Mesendoderm (in vitro differentiated cells): ENCODE measurements around the gene M6PR.

ENCODE experiments used
- DNase-seq: peaks from one replicate; pipeline ENCODE4 v3.0.0; 2013
- H2AK5ac ChIP-seq: 2 replicates; pipeline ENCODE4 v1.6.1; 2013; ENCODE audit warnings: low read length, inconsistent platforms
- H2BK120ac ChIP-seq: 2 replicates; pipeline ENCODE4 v1.6.1; 2013; ENCODE audit warnings: low read depth, mild to moderate bottlenecking, low read length, moderate library complexity, mixed read lengths
- H2BK15ac ChIP-seq: replicated peaks from 2 replicates; pipeline ENCODE4 v1.6.1; 2013; ENCODE audit warnings: low read depth, mild to moderate bottlenecking, moderate library complexity
- H2BK5ac ChIP-seq: 2 replicates; pipeline ENCODE4 v1.6.1; 2013; ENCODE audit warnings: low read length, inconsistent platforms
- H3K18ac ChIP-seq: 2 replicates; pipeline ENCODE4 v1.6.1; 2013; ENCODE audit warnings: mild to moderate bottlenecking, low read length, mixed read lengths
- H3K23ac ChIP-seq: one replicate; pipeline ENCODE4 v1.6.1; 2013; ENCODE audit warnings: low read length
- H3K27ac ChIP-seq: 2 replicates; pipeline ENCODE4 v1.5.1; 2013; ENCODE audit warnings: low read depth, mild to moderate bottlenecking, inconsistent platforms, low read length, moderate library complexity
- H3K27me3 ChIP-seq: 2 replicates; pipeline ENCODE4 v1.6.1; 2013; ENCODE audit warnings: low read length, control low read depth, mild to moderate bottlenecking, inconsistent platforms; ENCODE audit not compliant: insufficient read depth, poor library complexity
- H3K36me3 ChIP-seq: 2 replicates; pipeline ENCODE4 v1.6.1; 2013; ENCODE audit warnings: low read length, inconsistent platforms; ENCODE audit not compliant: control insufficient read depth, insufficient read depth
- H3K4ac ChIP-seq: one replicate; pipeline ENCODE4 v1.6.1; 2013; ENCODE audit warnings: low read depth, mild to moderate bottlenecking, low read length, moderate library complexity
- H3K4me1 ChIP-seq: 2 replicates; pipeline ENCODE4 v1.6.1; 2013; ENCODE audit warnings: low read depth, low read length, inconsistent platforms; ENCODE audit not compliant: control insufficient read depth
- H3K4me2 ChIP-seq: 2 replicates; pipeline ENCODE4 v1.6.1; 2013; ENCODE audit warnings: low read length
- H3K4me3 ChIP-seq: 2 replicates; pipeline ENCODE4 v1.5.1; 2013; ENCODE audit warnings: mild to moderate bottlenecking, low read length
- H3K56ac ChIP-seq: one replicate; pipeline ENCODE4 v1.6.1; 2013; ENCODE audit warnings: low read length
- H3K79me1 ChIP-seq: 2 replicates; pipeline ENCODE4 v1.6.1; 2013; ENCODE audit warnings: low read length, inconsistent platforms
- H3K79me2 ChIP-seq: 2 replicates; pipeline ENCODE4 v1.6.1; 2013; ENCODE audit warnings: mild to moderate bottlenecking, low read length; ENCODE audit not compliant: control insufficient read depth, insufficient read depth
- H3K9ac ChIP-seq: 2 replicates; pipeline ENCODE4 v1.6.1; 2013; ENCODE audit warnings: low read length, inconsistent platforms
- H4K5ac ChIP-seq: one replicate; pipeline ENCODE4 v1.6.1; 2013; ENCODE audit warnings: low read length
- H4K8ac ChIP-seq: one replicate; pipeline ENCODE4 v1.6.1; 2013; ENCODE audit warnings: low read depth, mild to moderate bottlenecking, control low read depth, low read length, moderate library complexity
- WGBS: extraction: QIAGEN DNeasy Blood & Tissue Kit; methylation state at CpG from one replicate; pipeline ENCODE4 v1.1.7; 2013; ENCODE audit warnings: low lambda C conversion rate, missing lambda C conversion rate; ENCODE audit not compliant: insufficient coverage; ENCODE audit errors: extremely low coverage; 5-methylcytosine and 5-hydroxymethylcytosine counted together

Gene M6PR

DNA sequence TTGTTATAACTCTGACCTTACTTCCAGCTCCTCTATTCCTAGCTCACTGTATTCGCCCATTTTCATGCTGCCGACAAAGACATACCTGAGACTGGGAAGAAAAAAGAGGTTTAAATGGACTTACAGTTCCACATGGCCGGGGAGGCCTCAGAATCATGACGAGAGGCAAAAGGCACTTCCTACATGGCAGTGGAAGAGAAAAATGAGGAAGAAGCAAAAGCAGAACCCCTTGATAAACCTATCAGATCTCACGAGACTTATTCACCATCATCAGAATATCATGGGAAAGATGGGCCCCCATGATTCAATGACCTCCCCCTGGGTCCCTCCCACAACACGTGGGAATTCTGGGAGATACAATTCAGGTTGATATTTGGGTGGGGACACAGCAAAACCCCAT, 49.6 kb downstream of the M6PR start:
- Histone ChIP-seq H3K79me2 (no peaks in the 10 kb centered on the region), H4K8ac (no peak overlapping the region), H4K5ac (no peak overlapping the region), H3K4me3 (no peak overlapping the region), H3K27me3 (no peaks in the 10 kb centered on the region), H2AK5ac (no peak overlapping the region), H2BK15ac (no peak overlapping the region), H3K79me1 (no peaks in the 10 kb centered on the region), H3K9ac (no peak overlapping the region), H3K18ac (no peak overlapping the region), H3K36me3 (no peaks in the 10 kb centered on the region), H2BK5ac (no peak overlapping the region), H3K4me2 (no peak overlapping the region), H3K4me1 (no peaks in the 10 kb centered on the region), H3K27ac (no peak overlapping the region), H3K23ac (no peak overlapping the region), H2BK120ac (no peak overlapping the region), H3K4ac (no peak overlapping the region), H3K56ac (no peak overlapping the region)
- no peak for DNase-seq
- no CpG with 5 or more reads among the region's 6 CpGs for WGBS

DNA sequence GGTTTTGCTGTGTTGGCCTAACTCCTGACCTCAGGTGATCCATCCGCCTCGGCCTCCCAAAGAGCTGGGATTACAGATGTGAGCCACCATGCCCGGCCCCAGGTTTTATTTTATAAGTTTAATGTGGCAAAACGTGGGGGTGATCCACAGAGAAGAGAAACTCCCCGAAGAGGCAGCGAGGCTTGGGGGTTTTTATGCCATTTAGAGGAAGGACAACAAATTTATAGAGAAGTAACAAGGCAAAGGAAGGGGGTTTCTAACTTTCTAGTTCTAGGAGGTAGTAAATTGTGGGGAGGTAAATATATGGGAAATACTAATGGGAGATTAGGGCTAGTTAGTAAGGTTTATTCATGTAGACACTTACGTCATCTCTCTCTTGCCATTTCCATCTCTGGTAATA, 52.4 kb downstream of the M6PR start:
- DNase-seq: no peak
- Histone ChIP-seq H3K4me1 (no peaks in the 10 kb centered on the region), H3K23ac (no peak overlapping the region), H2AK5ac (no peak overlapping the region), H3K56ac (no peak overlapping the region), H2BK15ac (no peak overlapping the region), H3K4me3 (no peak overlapping the region), H3K4me2 (no peak overlapping the region), H3K27ac (no peak overlapping the region), H3K79me1 (no peaks in the 10 kb centered on the region), H3K36me3 (no peaks in the 10 kb centered on the region), H3K18ac (no peak overlapping the region), H4K8ac (no peak overlapping the region), H3K9ac (no peak overlapping the region), H3K27me3 (no peaks in the 10 kb centered on the region), H3K79me2 (no peaks in the 10 kb centered on the region), H4K5ac (no peak overlapping the region), H3K4ac (no peak overlapping the region), H2BK5ac (no peak overlapping the region), H2BK120ac (no peak overlapping the region)
- WGBS: no CpG with 5 or more reads among the region's 7 CpGs

DNA sequence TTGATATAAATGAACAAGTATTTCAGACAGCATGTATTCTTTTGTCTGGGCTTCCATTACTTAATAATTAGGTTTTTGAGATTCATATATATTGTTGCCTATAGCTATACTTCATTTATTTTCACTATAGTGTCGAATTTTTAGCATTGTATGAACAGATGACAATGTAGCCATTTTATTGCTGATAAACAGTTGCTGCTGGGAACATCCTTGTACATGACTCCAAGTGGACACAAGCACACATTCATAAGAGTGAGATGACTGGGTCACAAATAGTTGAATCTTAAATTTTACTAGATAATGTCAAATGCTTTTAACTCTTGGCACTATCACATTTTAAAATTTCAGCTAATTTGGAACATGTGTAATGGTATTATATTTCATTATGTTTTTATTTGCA, 54.5 kb downstream of the M6PR start:
- Histone ChIP-seq H3K27ac (no peak overlapping the region), H3K79me2 (no peaks in the 10 kb centered on the region), H2BK5ac (no peak overlapping the region), H4K8ac (no peak overlapping the region), H3K27me3 (no peaks in the 10 kb centered on the region), H2BK15ac (no peak overlapping the region), H3K4ac (no peak overlapping the region), H3K4me2 (no peak overlapping the region), H2AK5ac (no peak overlapping the region), H3K4me3 (no peak overlapping the region), H4K5ac (no peak overlapping the region), H3K18ac (no peak overlapping the region), H3K79me1 (no peaks in the 10 kb centered on the region), H3K23ac (no peak overlapping the region), H3K9ac (no peak overlapping the region), H3K56ac (no peak overlapping the region), H2BK120ac (no peak overlapping the region), H3K4me1 (no peaks in the 10 kb centered on the region), H3K36me3 (no peaks in the 10 kb centered on the region)
- no peak for DNase-seq
- WGBS: no CpG with 5 or more reads among the region's 1 CpG

DNA sequence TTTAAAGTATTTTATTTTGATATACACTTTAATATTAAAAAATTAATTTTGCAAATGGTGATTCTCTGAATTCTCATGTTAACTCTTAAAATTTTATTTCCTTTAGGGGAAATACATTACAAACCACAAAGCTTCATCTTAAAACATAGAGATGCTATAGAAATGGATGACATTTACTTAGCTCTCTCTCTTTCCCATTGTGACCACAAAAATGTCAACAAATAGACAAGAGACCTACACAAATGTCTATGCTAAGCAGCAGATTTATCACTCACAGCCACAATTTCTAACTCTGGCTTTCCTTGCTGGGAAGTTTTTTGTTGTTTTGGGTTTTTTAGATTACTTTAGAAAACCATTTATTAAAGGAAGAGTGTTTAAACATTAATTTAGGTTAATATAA, 55.1 kb downstream of the M6PR start:
- Histone ChIP-seq H3K4me3 (no peak overlapping the region), H4K8ac (no peak overlapping the region), H2BK120ac (no peak overlapping the region), H3K4me2 (no peak overlapping the region), H4K5ac (no peak overlapping the region), H3K79me1 (no peaks in the 10 kb centered on the region), H3K27ac (no peak overlapping the region), H3K18ac (no peak overlapping the region), H3K27me3 (no peaks in the 10 kb centered on the region), H3K4ac (no peak overlapping the region), H3K9ac (no peak overlapping the region), H2BK15ac (no peak overlapping the region), H3K23ac (no peak overlapping the region), H3K4me1 (no peaks in the 10 kb centered on the region), H2BK5ac (no peak overlapping the region), H2AK5ac (no peak overlapping the region), H3K79me2 (no peaks in the 10 kb centered on the region), H3K56ac (no peak overlapping the region), H3K36me3 (no peaks in the 10 kb centered on the region)
- DNase-seq: no peak

DNA sequence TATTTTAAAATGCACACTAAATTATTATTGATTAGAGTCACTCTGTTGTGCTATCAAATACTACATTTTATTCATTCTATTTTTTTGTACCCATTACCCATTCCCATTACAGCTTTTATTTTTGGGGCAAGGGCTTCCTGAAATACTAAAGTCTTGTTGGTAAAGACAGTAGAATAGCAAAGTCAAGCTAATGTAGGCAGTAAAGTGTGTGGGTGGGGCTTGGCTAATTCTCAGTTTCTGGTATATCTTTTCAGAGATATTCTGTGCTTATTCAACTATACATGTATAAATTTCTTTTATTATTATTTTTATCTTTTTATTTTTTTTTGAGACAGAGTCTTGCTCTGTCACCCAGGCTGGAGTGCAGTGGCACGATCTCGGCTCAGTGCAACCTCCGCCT, 57.5 kb downstream of the M6PR start:
- H2BK5ac ChIP-seq: no peak overlapping the region
- no peak overlapping the region for H3K18ac ChIP-seq
- H3K79me1 ChIP-seq: no peaks in the 10 kb centered on the region
- no peak overlapping the region for H4K8ac ChIP-seq
- no peak overlapping the region for H3K9ac ChIP-seq
- no peak overlapping the region for H3K4ac ChIP-seq
- H3K79me2 ChIP-seq: no peaks in the 10 kb centered on the region
- H3K27ac ChIP-seq: no peak overlapping the region
- H3K36me3 ChIP-seq: no peaks in the 10 kb centered on the region
- no peak overlapping the region for H3K4me2 ChIP-seq
- no peak overlapping the region for H2BK15ac ChIP-seq
- DNase-seq: no peak
- no peaks in the 10 kb centered on the region for H3K27me3 ChIP-seq
- H3K4me3 ChIP-seq: no peak overlapping the region
- H3K4me1 ChIP-seq: no peaks in the 10 kb centered on the region
- no peak overlapping the region for H2BK120ac ChIP-seq
- no peak overlapping the region for H3K56ac ChIP-seq
- H4K5ac ChIP-seq: no peak overlapping the region
- no peak overlapping the region for H2AK5ac ChIP-seq
- no CpG with 5 or more reads among the region's 3 CpGs for WGBS
- H3K23ac ChIP-seq: no peak overlapping the region
